Spleen (tissue), 7 donors: Measurements from ENCODE around the gene PAX3.

Experiments
- CTCF ChIP-seq, 11 experiments: fragments of 200-600 bp in 7 of 11; fragments of 450-650 bp in 4 of 11; sonication (generic) in 4 of 11; IDR thresholded peaks in 8 of 11; conservative IDR thresholded peaks in 3 of 11; 1 replicate in 7 of 11; 2 replicates in 4 of 11; pipeline versions ENCODE4 v1.4.0 to v1.8.0; 2016 to 2021; ENCODE audit warnings: antibody characterized with exemption in 11 of 11, inconsistent platforms in 4 of 11, mild to moderate bottlenecking in 1 of 11
- POLR2A ChIP-seq, 3 donors: fragments of 450-650 bp; IDR thresholded peaks; one replicate each; pipeline ENCODE4 v1.5.1; 2017; ENCODE audit warnings: antibody characterized with exemption in 3 of 3, mild to moderate bottlenecking in 1 of 3
- POLR2AphosphoS5 ChIP-seq, 3 donors: sonication (generic); formaldehyde crosslinking; IDR thresholded peaks; one replicate each; pipeline ENCODE4 v1.5.1; 2017; ENCODE audit warnings: antibody characterized with exemption in 3 of 3
- donor health status: DM: no; HTN: no; CAD: no; lungs with moderate emphysema.
- donor health status: DM: no; HTN: no; CAD: no.
- donor health status: DM: no; HTN: no; CAD: no.

GRCh38 chr2:222218786-222219185, 80.0 kb downstream of the PAX3 start:
- TF ChIP-seq POLR2AphosphoS5 (IDR thresholded peaks at IDR 0.05) (no peak), CTCF (IDR thresholded peaks at IDR 0.05 in 8 of 11, conservative IDR thresholded peaks at IDR 0.05 in 3 of 11) (no peak), POLR2A (IDR thresholded peaks at IDR 0.05) (no peak)
